PC-3 (cell line): Measurements from ENCODE around the gene SDSL.

Experiments
- CTCF ChIP-seq: fragments of 300-600 bp; sonication (generic); conservative IDR thresholded peaks from 2 replicates; pipeline ENCODE4 v1.5.1; 2017; ENCODE audit warnings: antibody characterized with exemption, low read depth, mild to moderate bottlenecking, low read length
- EZH2 ChIP-seq: fragments of 300-600 bp; sonication (generic); IDR thresholded peaks from one replicate; pipeline ENCODE4 v1.6.1; 2017; ENCODE audit warnings: antibody characterized with exemption, mild to moderate bottlenecking, low read length; ENCODE audit not compliant: unreplicated experiment
- EZH2phosphoT487 ChIP-seq: fragments of 300-600 bp; sonication (generic); IDR thresholded peaks from 2 replicates; pipeline ENCODE4 v1.6.1; 2018; ENCODE audit warnings: mild to moderate bottlenecking, antibody characterized with exemption, low read length, borderline replicate concordance

GRCh38 chr12:113439301-113439597 lies 17.1 kb downstream of the SDSL start:
- TF ChIP-seq CTCF, result no peak
- no peak for TF ChIP-seq EZH2
- no peak for TF ChIP-seq EZH2phosphoT487
